ENCODE results near the gene LRRN1.

LRRN1 gene

DNA sequence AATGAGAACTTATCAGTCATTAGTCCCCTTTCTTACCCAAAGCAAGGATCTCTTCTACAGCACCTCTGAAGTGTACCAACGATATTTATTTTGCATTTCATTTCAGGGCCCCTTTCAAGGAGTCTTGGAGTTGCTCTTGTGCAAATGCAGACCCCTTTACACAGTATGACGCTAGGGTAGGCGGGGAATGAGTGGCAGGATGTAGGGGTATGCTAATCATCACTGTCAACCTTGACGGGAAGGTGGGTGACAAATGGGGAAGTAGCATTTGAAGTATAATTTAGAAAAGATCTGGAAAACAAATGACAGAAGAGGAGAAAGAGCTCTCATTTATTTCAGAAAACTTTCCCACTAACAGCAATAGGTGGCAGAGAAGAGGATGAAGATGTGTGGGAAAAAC, 94.4 kb downstream of the LRRN1 start:
- in situ Hi-C loops (cut with HindIII; ENCODE audit: low sequenced_read_pairs), result no loop called here

Data from endothelial cell of hepatic sinusoid (primary cell).